ENCODE measurements around the gene L1TD1. TPM values are rescaled to one million over a fixed set of nuclear protein-coding genes. Genes with fewer than 3 reads are reported as not detected.

Gene L1TD1
- total RNA-seq, 1 donor from 2014 or later: 7.2 TPM

Other genes starting within 250 kb of the L1TD1 start
- gene KANK4, start 124.6 kb downstream of the L1TD1 start, total RNA-seq: 69.9 TPM
- gene USP1, start 242.2 kb downstream of the L1TD1 start, total RNA-seq: 34.0 TPM

All from sciatic nerve (tissue), 1 donor.